ENCODE measurements around the gene TBC1D10B. TPM values are rescaled to one million over a fixed set of nuclear protein-coding genes. Genes with fewer than 3 reads are reported as not detected.

Gene TBC1D10B
- total and polyA plus RNA-seq, 2 of the 8 experiments (the other 6 are each of a cell fraction or from before 2014, with no cell fraction given): 15.4 to 28.6 TPM

DNA sequence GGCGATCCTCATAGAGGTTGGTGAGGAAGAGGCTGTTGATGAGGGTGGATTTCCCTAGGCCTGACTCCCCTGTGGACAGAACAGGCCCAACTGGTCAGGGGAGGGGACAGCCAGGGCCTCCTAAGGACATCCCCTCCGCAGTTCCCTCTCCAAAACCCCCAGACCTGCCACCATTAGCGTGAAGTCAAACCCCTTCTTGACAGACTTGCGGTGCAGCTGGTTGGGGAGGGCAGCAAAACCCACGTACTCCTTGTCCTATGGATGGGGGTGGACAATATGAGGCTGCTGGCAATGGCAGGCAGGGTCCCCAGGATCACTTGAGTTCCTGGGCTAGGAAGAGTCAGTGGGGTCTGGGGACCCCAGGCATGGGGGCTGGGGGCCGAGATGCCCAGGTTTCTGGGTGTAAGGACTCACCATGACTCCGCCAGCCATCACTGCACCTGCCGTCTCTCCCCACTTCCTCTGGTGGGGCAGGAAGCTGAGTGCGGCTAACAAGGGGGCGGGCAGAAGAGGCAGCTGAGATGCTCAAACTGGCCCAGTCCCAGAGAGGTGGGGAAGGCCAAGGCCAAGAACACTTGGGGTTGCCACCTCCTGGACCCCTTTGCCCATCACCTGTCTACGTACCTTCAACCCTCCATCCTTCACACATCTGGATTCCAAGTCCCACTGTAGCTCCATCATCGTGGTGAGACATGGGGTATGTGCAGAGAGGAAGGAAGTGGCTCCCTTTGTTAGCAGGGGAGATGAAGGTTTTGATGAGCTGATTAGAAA, 12.0 kb upstream of the TBC1D10B start, which contains the start of gene SEPTIN1:
SEPTIN1 (minus strand) TSS at position 451 of the 771 bp plus-strand sequence; CDS start at position 432, 19 bp downstream.
- H2BK12ac ChIP-seq (ENCODE audit: low read depth, low read length): no peak within 1 kb of the TSS
- FAIRE-seq (no peak), DNase-seq (ENCODE audit: low read depth in 1 of 2, low spot score in 2 of 2) (no peak)
- H2AFZ ChIP-seq (ENCODE audit: low read length): no peak within 1 kb of the TSS
- H3K9ac ChIP-seq (replicated peaks in 1 of 4; ENCODE audit: extremely low read depth in 1 of 4, low read depth in 3 of 4, low read length in 3 of 4): no peak within 1 kb of the TSS
- no peak within 1 kb of the TSS for H3K27ac ChIP-seq (ENCODE audit: low read depth, low read length)
- no peaks in the 10 kb centered on the region for H4K20me1 ChIP-seq (replicated peaks in 1 of 2; ENCODE audit: control insufficient read depth in 1 of 2, insufficient read depth in 2 of 2, low read length in 2 of 2)
- peaks cover 8% of the 10 kb centered on the region for H3K23me2 ChIP-seq (ENCODE audit: low read depth, low read length)
- H3K4me2 ChIP-seq (ENCODE audit: insufficient read depth in 1 of 2, low read depth in 2 of 2, low read length in 2 of 2): no peak within 1 kb of the TSS
- H4K8ac ChIP-seq (ENCODE audit: extremely low read depth, insufficient read depth, low read length): no peak within 1 kb of the TSS; the same call in 1 of the 2 replicates
- no peak within 1 kb of the TSS for H4K5ac ChIP-seq (ENCODE audit: insufficient read length, low read depth, low read length)
- H3K4ac ChIP-seq (replicated peaks; ENCODE audit: insufficient read length, low read depth, low read length): no peak within 1 kb of the TSS
- POLR2A ChIA-PET (ENCODE audit: partially characterized antibody): interaction anchor here (0.8 to 13.6 kb wide), 5 partner anchors 11 to 32 kb away, joined by 3 to 151 read pairs (median 3); partner anchors contain the start of genes ZNF48 and ZNF771
- 87% methylated on average over 12 of the region's 12 CpGs; no CpG with 5 or more reads in 1 of the 2 experiments for WGBS, 2 experiments (ENCODE audit: extremely low coverage in 1 of 2, insufficient coverage in 1 of 2, insufficient read length in 1 of 2, insufficient replicate concordance in 2 of 2, low coverage in 1 of 2, low lambda C conversion rate in 2 of 2, missing lambda C conversion rate in 1 of 2)
- no peak within 1 kb of the TSS for H2BK20ac ChIP-seq (ENCODE audit: low read length)
- no peaks in the 10 kb centered on the region for H3K27me3 ChIP-seq (replicated peaks in 1 of 4; ENCODE audit: control insufficient read depth in 3 of 4, extremely low read depth in 1 of 4, insufficient read depth in 3 of 4, low read length in 3 of 4)
- no peak within 1 kb of the TSS for H3K14ac ChIP-seq (ENCODE audit: insufficient read length)
- H3K79me2 ChIP-seq (ENCODE audit: control insufficient read depth in 1 of 2, insufficient read depth in 2 of 2, low read length in 2 of 2): no peaks in the 10 kb centered on the region
- H2AK5ac ChIP-seq (ENCODE audit: low read depth, low read length): no peak within 1 kb of the TSS; the same call in 1 of the 2 replicates
- CTCF ChIA-PET (ENCODE audit: partially characterized antibody): interaction anchor here (1.0 to 2.5 kb wide), 7 partner anchors 12 to 232 kb away, joined by 3 to 9 read pairs (median 3); partner anchors contain the start of gene TBC1D10B
- no peaks in the 10 kb centered on the region for H3K9me3 ChIP-seq (ENCODE audit: insufficient read depth in 2 of 2, low read depth in 1 of 2, low read length in 1 of 2)
- H3K79me1 ChIP-seq (ENCODE audit: low read depth, low read length): no peaks in the 10 kb centered on the region
- no peak within 1 kb of the TSS for H4K91ac ChIP-seq (replicated peaks; ENCODE audit: insufficient read length, low read length)
- no peak within 1 kb of the TSS for H3K56ac ChIP-seq (replicated peaks; ENCODE audit: insufficient read length, low read depth, low read length)
- H3K18ac ChIP-seq (ENCODE audit: extremely low read depth, low read length): no peak within 1 kb of the TSS
- H3K36me3 ChIP-seq (ENCODE audit: control insufficient read depth in 2 of 4, insufficient read depth in 4 of 4, low read length in 3 of 4): no peaks in the 10 kb centered on the region
- H2BK120ac ChIP-seq (replicated peaks; ENCODE audit: low read depth, low read length): no peak within 1 kb of the TSS
- H3K23ac ChIP-seq (ENCODE audit: insufficient read length): no peak within 1 kb of the TSS
- no peak within 1 kb of the TSS for H3K4me3 ChIP-seq (ENCODE audit: extremely low read depth in 1 of 4, insufficient read depth in 2 of 4, low read depth in 3 of 4, low read length in 4 of 4)
- H2BK5ac ChIP-seq (ENCODE audit: low read depth, low read length): no peak within 1 kb of the TSS
- peaks cover 0 to 2% (median 2%) of the 10 kb centered on the region in 4 experiments; a peak in 4 of 7 replicates for H3K4me1 ChIP-seq (replicated peaks in 1 of 4; ENCODE audit: control insufficient read depth in 3 of 4, insufficient read depth in 4 of 4, low read length in 3 of 4)
- 0 out of 2 replicates have a peak within 1 kb of the TSS, but pooled peaks have one; percentile 67 for H2BK15ac ChIP-seq (ENCODE audit: low read length)
- no peak for TF ChIP-seq GTF2F1 (IDR thresholded peaks at IDR 0.05; ENCODE audit: borderline replicate concordance, low read depth, low read length)
- no peak for TF ChIP-seq FOSL1 (IDR thresholded peaks at IDR 0.05; ENCODE audit: insufficient read depth, low read depth, low read length)
- TF ChIP-seq SP2 (IDR thresholded peaks at IDR 0.05; ENCODE audit: low read length): no peak
- TF ChIP-seq, protein P1, sequence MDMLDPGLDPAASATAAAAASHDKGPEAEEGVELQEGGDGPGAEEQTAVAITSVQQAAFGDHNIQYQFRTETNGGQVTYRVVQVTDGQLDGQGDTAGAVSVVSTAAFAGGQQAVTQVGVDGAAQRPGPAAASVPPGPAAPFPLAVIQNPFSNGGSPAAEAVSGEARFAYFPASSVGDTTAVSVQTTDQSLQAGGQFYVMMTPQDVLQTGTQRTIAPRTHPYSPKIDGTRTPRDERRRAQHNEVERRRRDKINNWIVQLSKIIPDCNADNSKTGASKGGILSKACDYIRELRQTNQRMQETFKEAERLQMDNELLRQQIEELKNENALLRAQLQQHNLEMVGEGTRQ (IDR thresholded peaks at IDR 0.05; ENCODE audit: low read length): no peak
- TF ChIP-seq CHD2 (IDR thresholded peaks at IDR 0.05; ENCODE audit: low read length): no peak
- no peak for TF ChIP-seq SP4 (IDR thresholded peaks at IDR 0.05; ENCODE audit: low read length)
- no peak for TF ChIP-seq EGR1 (IDR thresholded peaks at IDR 0.05; ENCODE audit: borderline replicate concordance, low read depth, low read length)
